OCI-LY3 (cell line): ENCODE measurements around the gene FAM13B.

ENCODE experiments used
- EZH2phosphoT487 ChIP-seq: fragments of 200-600 bp; shearing (Covaris generic); IDR thresholded peaks from 2 replicates; pipeline ENCODE4 v1.6.1; 2018; ENCODE audit warnings: antibody characterized with exemption, mixed run types, low read depth
- TF ChIP-seq, protein P1 (sequence below): fragments of 200-600, 300-600 bp; sonication (generic); IDR thresholded peaks from 2 replicates; pipeline ENCODE4 v1.5.1; 2014; ENCODE audit warnings: antibody characterized with exemption, low read length, low read depth

DNA sequence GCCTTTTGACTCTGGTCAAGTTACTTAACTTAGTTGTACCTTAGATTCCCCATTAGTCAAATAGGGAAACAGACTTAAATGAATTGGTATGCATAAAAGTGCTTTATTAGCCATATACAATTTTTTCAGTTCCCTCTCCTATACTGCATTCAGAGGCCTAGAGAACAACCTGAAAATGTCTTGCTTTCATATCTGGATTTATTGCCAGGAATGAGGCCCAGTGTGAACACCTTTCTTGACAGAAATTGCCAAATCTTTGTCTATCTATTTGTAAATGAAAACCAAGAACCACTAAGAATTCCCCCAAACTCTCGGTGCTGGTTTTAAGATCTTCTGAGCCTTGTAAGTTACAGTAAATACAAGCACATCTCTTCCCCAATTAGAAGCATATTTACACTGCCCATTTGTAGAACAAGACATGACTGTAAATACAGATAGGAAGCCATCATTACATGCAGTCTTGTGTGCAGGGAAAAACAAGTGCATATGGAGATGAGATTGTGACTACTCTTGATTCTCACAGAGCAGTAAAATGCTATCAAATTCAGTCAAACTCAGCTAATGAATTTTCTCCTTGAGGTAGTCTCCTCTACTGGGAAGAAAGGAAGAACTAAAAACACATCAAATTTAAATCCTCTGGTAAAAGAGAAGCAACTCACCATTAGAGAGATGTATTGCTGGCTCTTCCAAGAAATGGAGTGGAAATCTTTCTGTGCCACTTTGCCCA lies 5.2 kb upstream of the FAM13B start:
- TF ChIP-seq, protein P1, sequence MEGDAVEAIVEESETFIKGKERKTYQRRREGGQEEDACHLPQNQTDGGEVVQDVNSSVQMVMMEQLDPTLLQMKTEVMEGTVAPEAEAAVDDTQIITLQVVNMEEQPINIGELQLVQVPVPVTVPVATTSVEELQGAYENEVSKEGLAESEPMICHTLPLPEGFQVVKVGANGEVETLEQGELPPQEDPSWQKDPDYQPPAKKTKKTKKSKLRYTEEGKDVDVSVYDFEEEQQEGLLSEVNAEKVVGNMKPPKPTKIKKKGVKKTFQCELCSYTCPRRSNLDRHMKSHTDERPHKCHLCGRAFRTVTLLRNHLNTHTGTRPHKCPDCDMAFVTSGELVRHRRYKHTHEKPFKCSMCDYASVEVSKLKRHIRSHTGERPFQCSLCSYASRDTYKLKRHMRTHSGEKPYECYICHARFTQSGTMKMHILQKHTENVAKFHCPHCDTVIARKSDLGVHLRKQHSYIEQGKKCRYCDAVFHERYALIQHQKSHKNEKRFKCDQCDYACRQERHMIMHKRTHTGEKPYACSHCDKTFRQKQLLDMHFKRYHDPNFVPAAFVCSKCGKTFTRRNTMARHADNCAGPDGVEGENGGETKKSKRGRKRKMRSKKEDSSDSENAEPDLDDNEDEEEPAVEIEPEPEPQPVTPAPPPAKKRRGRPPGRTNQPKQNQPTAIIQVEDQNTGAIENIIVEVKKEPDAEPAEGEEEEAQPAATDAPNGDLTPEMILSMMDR, result no peak
- TF ChIP-seq EZH2phosphoT487, result no peak
